ENCODE measurements around the gene FGFBP1. TPM values are rescaled to one million over a fixed set of nuclear protein-coding genes. Genes with fewer than 3 reads are reported as not detected.

FGFBP1 gene
- total RNA-seq, 1 experiment from 2014 or later = not detected

- Histone ChIP-seq H3K27me3 (ENCODE audit: insufficient read depth, low read length) (no peaks in the 10 kb centered on the region), H3K14ac (ENCODE audit: insufficient read depth, low read length) (no peak overlapping the region), H2AK5ac (ENCODE audit: insufficient read length, low read length) (no peak overlapping the region), H3T11ph (ENCODE audit: low read length) (no peak overlapping the region), H3K4me1 (ENCODE audit: insufficient read depth, low read length) (no peaks in the 10 kb centered on the region), H2BK120ac (ENCODE audit: low read depth, low read length, poor library complexity, severe bottlenecking) (no peak overlapping the region), H3K56ac (ENCODE audit: insufficient read length, low read depth, low read length) (no peak overlapping the region), H3K9me3 (ENCODE audit: control insufficient read depth, low read depth, low read length) (no peaks in the 10 kb centered on the region), H2BK15ac (ENCODE audit: low read depth, low read length) (no peak overlapping the region), H3K79me2 (ENCODE audit: insufficient read depth, low read length) (no peaks in the 10 kb centered on the region), H4K91ac (ENCODE audit: insufficient read length, low read depth, low read length) (no peak overlapping the region), H3K4ac (ENCODE audit: low read depth, low read length) (no peak overlapping the region), H4K20me1 (ENCODE audit: control insufficient read depth, insufficient read depth, insufficient read length) (no peaks in the 10 kb centered on the region), H4K5ac (ENCODE audit: insufficient read length, low read depth, low read length) (no peak overlapping the region), H3K79me1 (ENCODE audit: insufficient read depth, low read depth, low read length, poor library complexity, severe bottlenecking) (no peaks in the 10 kb centered on the region), H3K23ac (ENCODE audit: insufficient read length, low read depth, low read length) (no peak overlapping the region), H2BK20ac (ENCODE audit: low read depth, low read length, poor library complexity, severe bottlenecking) (no peak overlapping the region), H2AFZ (ENCODE audit: low read length) (no peak overlapping the region), H3K27ac (ENCODE audit: insufficient read length, low read depth, low read length) (no peak overlapping the region), H4K8ac (replicated peaks; ENCODE audit: insufficient read length, low read depth, low read length) (no peak overlapping the region), H3K4me2 (ENCODE audit: insufficient read depth, insufficient read length, low read length) (no peak overlapping the region), H3K23me2 (ENCODE audit: insufficient read length, low read depth, low read length, poor library complexity, severe bottlenecking) (no peaks in the 10 kb centered on the region), H2BK5ac (ENCODE audit: insufficient read length, low read length) (no peak overlapping the region), H3K9ac (ENCODE audit: extremely low read depth, insufficient read length, low read length) (no peak overlapping the region), H2BK12ac (ENCODE audit: insufficient read length, low read depth, low read length) (no peak overlapping the region), H3K18ac (ENCODE audit: insufficient read length, low read depth, low read length) (no peak overlapping the region)
- Mint-ChIP-seq H3K27me3 (ENCODE audit: low read depth) (peaks cover 3% of the 10 kb centered on the region), H3K9me3 (peaks cover 0 to 10% of the 10 kb centered on the region in 2 experiments; a peak in 3 of 5 replicates), H3K4me1 (peaks cover 0 to 3% of the 10 kb centered on the region in 2 experiments; a peak in 1 of 4 replicates), H3K4me3 (no peak overlapping the region), H3K36me3 (ENCODE audit: insufficient read depth in 1 of 3, low read depth in 3 of 3) (peaks cover 0 to 16% (median 12%) of the 10 kb centered on the region in 3 experiments; a peak in 4 of 7 replicates), H3K27ac (no peak overlapping the region; a peak in 1 of 7 replicates)
- WGBS (ENCODE audit: extremely low coverage, insufficient read length, low lambda C conversion rate) = no CpG with 5 or more reads among the region's 3 CpGs
- DNase-seq = no peak
- TF ChIP-seq CTCF (conservative IDR thresholded peaks at IDR 0.05) = no peak
These were observed 37.5 kb downstream of the FGFBP1 start for GRCh38 chr4:15901007-15901406.
